Endothelial cell of umbilical vein (primary cell): ENCODE data around the gene FGFR1OP2. TPM values are rescaled to one million over a fixed set of nuclear protein-coding genes. Genes with fewer than 3 reads are reported as not detected.
A peak's percentile ranks its signal among the peaks of the same experiment; 100 is the strongest.

Source experiments
- BruUV-seq: library from RNA; stranded (reverse); fragments of 400-500 nt; replicated peaks from 2 replicates; lab custom pipeline; 2021; lab: Mats Ljungman, UMichigan
- CTCF ChIA-PET: fragments of 300-600, 350-600 bp; sonication (Branson Sonifier 250); formaldehyde crosslinking; loops from one replicate; lab custom pipeline; 2021; ENCODE audit warnings: antibody characterized with exemption, inconsistent platforms; lab: Charles Lee
- POLR2A ChIA-PET: fragments of 300-600, 350-600 bp; sonication (Branson Sonifier 250); formaldehyde crosslinking; loops from one replicate; lab custom pipeline; 2021; ENCODE audit warnings: antibody characterized with exemption, inconsistent platforms; lab: Charles Lee
- DNase-seq: peaks from one replicate; pipeline ENCODE4 v3.0.0-alpha.2; 2011; ENCODE audit warnings: low read depth, low spot score
- FAIRE-seq: peaks from 2 replicates; lab custom pipeline; 2011; peaks lifted over from hg19 to GRCh38; lab: Jason Lieb, UNC
- H2AFZ ChIP-seq: 2 replicates; pipeline ENCODE4 v1.6.0; 2012; ENCODE audit warnings: low read depth, low read length, control low read depth, inconsistent platforms
- H3K27ac ChIP-seq: 2 replicates; pipeline ENCODE4 v1.5.1; 2011; ENCODE audit warnings: low read depth, mild to moderate bottlenecking, control low read depth, low read length, moderate library complexity; ENCODE audit not compliant: insufficient read depth
- H3K27me3 ChIP-seq, 2 experiments: 2 replicates each; pipeline versions ENCODE4 v1.6.0 to v1.6.1; 2011; ENCODE audit warnings: low read length in 2 of 2, mixed read lengths in 1 of 2; ENCODE audit not compliant: control insufficient read depth in 2 of 2, insufficient read depth in 2 of 2
- H3K36me3 ChIP-seq, 2 experiments: 2 replicates in 1 of 2; 3 replicates in 1 of 2; pipeline ENCODE4 v1.5.1; 2011; ENCODE audit warnings: low read length in 2 of 2, mild to moderate bottlenecking in 1 of 2, moderate library complexity in 1 of 2; ENCODE audit not compliant: control insufficient read depth in 2 of 2, insufficient read depth in 2 of 2; ENCODE audit errors: extremely low read depth in 1 of 2
- H3K4me1 ChIP-seq: 3 replicates; pipeline ENCODE4 v1.5.1; 2011; ENCODE audit warnings: mild to moderate bottlenecking, low read length; ENCODE audit not compliant: control insufficient read depth, insufficient read depth; ENCODE audit errors: extremely low read depth
- H3K4me2 ChIP-seq: 2 replicates; pipeline ENCODE4 v1.6.1; 2011; ENCODE audit warnings: low read length, control low read depth, mixed read lengths; ENCODE audit not compliant: insufficient read depth
- H3K4me3 ChIP-seq, 3 experiments: fragments of 200-600 bp in 1 of 3; sonication (generic), shearing (Covaris generic) in 1 of 3; replicated peaks in 1 of 3; 2 replicates each; pipeline ENCODE4 v1.5.1; 2011 to 2016; ENCODE audit warnings: control low read depth in 3 of 3, low read length in 3 of 3, mild to moderate bottlenecking in 2 of 3, inconsistent platforms in 1 of 3, low read depth in 1 of 3, moderate library complexity in 1 of 3; ENCODE audit not compliant: insufficient read depth in 1 of 3
- H3K79me2 ChIP-seq: 2 replicates; pipeline ENCODE4 v1.6.0; 2012; ENCODE audit warnings: low read length, inconsistent platforms; ENCODE audit not compliant: control insufficient read depth, insufficient read depth
- H3K9ac ChIP-seq: replicated peaks from 2 replicates; pipeline ENCODE3; 2011; ENCODE audit warnings: low read length, control low read depth; ENCODE audit not compliant: insufficient read depth; ENCODE audit errors: extremely low read depth
- H3K9me1 ChIP-seq: replicated peaks from 3 replicates; pipeline ENCODE4 v1.6.0; 2011; ENCODE audit warnings: mild to moderate bottlenecking, low read length; ENCODE audit not compliant: control insufficient read depth, insufficient read depth; ENCODE audit errors: extremely low read depth
- H3K9me3 ChIP-seq: replicated peaks from 2 replicates; pipeline ENCODE4 v1.5.1; 2012; ENCODE audit warnings: low read length, inconsistent platforms; ENCODE audit not compliant: control insufficient read depth, insufficient read depth
- H4K20me1 ChIP-seq: replicated peaks from 2 replicates; pipeline ENCODE3; 2011; ENCODE audit warnings: mild to moderate bottlenecking, low read length; ENCODE audit not compliant: control insufficient read depth, insufficient read depth; ENCODE audit errors: extremely low read depth
- EZH2 ChIP-seq: IDR thresholded peaks from 2 replicates; pipeline ENCODE4 v1.6.1; 2012; ENCODE audit warnings: borderline replicate concordance, low read depth, mild to moderate bottlenecking, moderate library complexity, low read length, inconsistent platforms; ENCODE audit not compliant: severe bottlenecking
- GATA2 ChIP-seq: IDR thresholded peaks from 2 replicates; pipeline ENCODE4 v1.7.0; 2011; ENCODE audit warnings: low read depth, mild to moderate bottlenecking, moderate library complexity, mixed read lengths, low read length; ENCODE audit not compliant: insufficient read length, insufficient read depth
- POLR2A ChIP-seq: IDR thresholded peaks from 2 replicates; pipeline ENCODE4 v1.6.1; 2012; ENCODE audit warnings: low read depth, mild to moderate bottlenecking, control low read depth, low read length
- dilution Hi-C: fragments of 300-500 bp; cut with MboI; formaldehyde crosslinking; loops from one replicate; pipeline ENCODE4 v1.15.0; 2019; ENCODE audit warnings: low sequenced_read_pairs; ENCODE audit not compliant: extremely low pct_ligation_motif_present
- intact Hi-C: fragments of 100-400 bp; cut with micrococcal nuclease; formaldehyde crosslinking; loops from one replicate; pipeline ENCODE4 v1.10.0; 2022
- polyA plus RNA-seq, 4 experiments: library from polyadenylated mRNA; depleted of rRNA in 3 of 4; stranded (reverse) in 3 of 4; unstranded in 1 of 4; fragments of >200 nt; gene quantifications; 2 replicates each; pipeline versions ENCODE4 v1.2.1 to v1.2.3, GENCODE V29; 2011 to 2012; ENCODE audit warnings: missing spikeins in 1 of 4
- total RNA-seq: library from RNA; stranded (reverse); gene quantifications from 2 replicates; pipeline ENCODE4 v1.2.3, GENCODE V29; 2021
- TF ChIP-seq, protein P1 (sequence below), 2 donors: IDR thresholded peaks; 1 replicate in 1 of 2; 2 replicates in 1 of 2; pipeline ENCODE4 v1.5.1; 2011; ENCODE audit warnings: low read length in 2 of 2, mild to moderate bottlenecking in 2 of 2, moderate library complexity in 2 of 2, control low read depth in 1 of 2, inconsistent platforms in 1 of 2, low read depth in 1 of 2; ENCODE audit not compliant: insufficient read depth in 1 of 2; ENCODE audit errors: extremely low read depth in 1 of 2

FGFR1OP2 gene
- total and polyA plus RNA-seq, 2 donors (not counting 3 experiments of a cell fraction or from before 2014, with no cell fraction given): 22.7 to 49.3 TPM

DNA sequence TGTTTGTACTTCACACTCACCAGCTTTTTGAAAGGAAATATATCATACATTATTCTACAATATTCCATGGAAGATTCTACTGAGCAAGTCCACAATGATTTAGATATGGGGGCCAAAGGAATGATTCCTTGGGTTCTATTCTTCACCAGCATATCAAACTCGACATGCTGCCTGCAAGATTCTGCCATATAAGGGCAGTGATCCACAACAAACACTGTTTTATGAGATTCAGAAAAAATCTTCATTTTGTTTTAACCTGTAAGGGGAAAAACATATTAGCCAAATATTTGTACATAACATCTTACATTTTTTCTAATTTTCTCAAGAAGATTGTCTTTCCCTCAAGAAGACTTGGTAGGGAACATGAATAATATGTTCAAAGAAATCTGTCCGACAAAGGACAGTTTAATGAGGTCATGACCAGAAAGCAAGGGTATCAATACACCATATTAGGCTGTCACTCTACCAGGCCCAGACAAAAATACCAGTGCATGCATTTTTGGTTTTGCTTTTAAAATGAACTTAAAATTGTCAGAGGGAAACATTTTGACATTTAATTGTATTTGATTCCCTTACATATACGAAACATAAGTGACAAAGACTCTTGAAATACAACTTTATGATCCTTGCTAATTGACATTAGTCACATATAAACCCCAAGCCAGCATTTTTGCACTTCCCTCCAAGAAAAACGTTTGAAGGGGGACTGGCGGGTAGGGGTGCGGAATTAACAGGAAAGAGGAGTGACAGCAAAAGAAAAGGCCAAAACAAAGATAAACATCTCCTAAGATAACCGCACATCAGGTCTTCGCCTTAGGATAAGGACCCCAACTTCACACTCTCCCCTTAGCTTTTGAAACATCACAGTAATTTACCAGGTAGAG is 1.5 kb upstream of the FGFR1OP2 start:
- Histone ChIP-seq H3K9me3 (no peaks in the 10 kb centered on the region), H3K79me2 (peaks cover 76% of the 10 kb centered on the region), H2AFZ (peak overlapping the region; percentile 1), H3K27ac (peak overlapping the region; percentile 82), H3K36me3 (peaks cover 2 to 3% of the 10 kb centered on the region in 2 experiments), H3K4me2 (peak overlapping the region; percentile 96), H3K27me3 (no peaks in the 10 kb centered on the region), H3K9ac (peak overlapping the region; percentile 86), H3K9me1 (no peaks in the 10 kb centered on the region), H3K4me1 (peaks cover 43% of the 10 kb centered on the region), H4K20me1 (no peaks in the 10 kb centered on the region), H3K4me3 (peak overlapping the region; percentile 49 to 94 (median 91))
- DNase-seq (peak; percentile 34), FAIRE-seq (no peak)
- TF ChIP-seq, protein P1, sequence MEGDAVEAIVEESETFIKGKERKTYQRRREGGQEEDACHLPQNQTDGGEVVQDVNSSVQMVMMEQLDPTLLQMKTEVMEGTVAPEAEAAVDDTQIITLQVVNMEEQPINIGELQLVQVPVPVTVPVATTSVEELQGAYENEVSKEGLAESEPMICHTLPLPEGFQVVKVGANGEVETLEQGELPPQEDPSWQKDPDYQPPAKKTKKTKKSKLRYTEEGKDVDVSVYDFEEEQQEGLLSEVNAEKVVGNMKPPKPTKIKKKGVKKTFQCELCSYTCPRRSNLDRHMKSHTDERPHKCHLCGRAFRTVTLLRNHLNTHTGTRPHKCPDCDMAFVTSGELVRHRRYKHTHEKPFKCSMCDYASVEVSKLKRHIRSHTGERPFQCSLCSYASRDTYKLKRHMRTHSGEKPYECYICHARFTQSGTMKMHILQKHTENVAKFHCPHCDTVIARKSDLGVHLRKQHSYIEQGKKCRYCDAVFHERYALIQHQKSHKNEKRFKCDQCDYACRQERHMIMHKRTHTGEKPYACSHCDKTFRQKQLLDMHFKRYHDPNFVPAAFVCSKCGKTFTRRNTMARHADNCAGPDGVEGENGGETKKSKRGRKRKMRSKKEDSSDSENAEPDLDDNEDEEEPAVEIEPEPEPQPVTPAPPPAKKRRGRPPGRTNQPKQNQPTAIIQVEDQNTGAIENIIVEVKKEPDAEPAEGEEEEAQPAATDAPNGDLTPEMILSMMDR (IDR thresholded peaks at IDR 0.05; ENCODE audit: extremely low read depth in 1 of 2, insufficient read depth in 1 of 2, low read depth in 1 of 2, low read length in 2 of 2): no peak
- no peak for TF ChIP-seq EZH2
- peak; percentile 48 for TF ChIP-seq GATA2
- TF ChIP-seq POLR2A: no peak
- dilution Hi-C loops (no loop called here), intact Hi-C loops (loop anchor here (5.0 to 10.0 kb wide), 2 partner anchors 358 to 766 kb away; no protein-coding TSS in a partner anchor)
- ChIA-PET CTCF (interaction anchor here (0.9 to 1.0 kb wide), 2 partner anchors 52 to 77 kb away, joined by 3 to 4 read pairs; partner anchors contain the start of gene TM7SF3), POLR2A (no interaction called here)
- BruUV-seq: no TSS peak
